B cell (primary cell): Measurements from ENCODE around the gene TTC27. TPM values are rescaled to one million over a fixed set of nuclear protein-coding genes. Genes with fewer than 3 reads are reported as not detected.

Source experiments
- ATAC-seq: fragments of 200-7000 bp; cut with Tn5 transposase; one replicate; pipeline ENCODE4 v1.10.0; 2021; ENCODE audit warnings: low read depth, mild to moderate bottlenecking, moderate number of reproducible peaks, moderate library complexity
- CTCF ChIA-PET: fragments of 350-600 bp; sonication (Branson Sonifier 250); formaldehyde crosslinking; loops from one replicate; lab custom pipeline; 2021; ENCODE audit warnings: antibody characterized with exemption, inconsistent platforms; lab: Charles Lee
- POLR2A ChIA-PET: fragments of 350-600 bp; sonication (Branson Sonifier 250); formaldehyde crosslinking; loops from one replicate; lab custom pipeline; 2021; ENCODE audit warnings: antibody characterized with exemption; lab: Charles Lee
- DNase-seq: peaks from one replicate; pipeline ENCODE4 v3.0.0; 2013
- H2AFZ ChIP-seq: 2 replicates; pipeline ENCODE4 v1.6.1; 2012; ENCODE audit warnings: mild to moderate bottlenecking, low read depth, low read length; ENCODE audit not compliant: insufficient read depth, poor library complexity, severe bottlenecking
- H3K27ac ChIP-seq, 2 donors: 1 replicate in 1 of 2; 2 replicates in 1 of 2; pipeline ENCODE4 v1.5.1; 2012 to 2013; ENCODE audit warnings: low read length in 2 of 2, mild to moderate bottlenecking in 2 of 2, moderate library complexity in 1 of 2
- H3K27me3 ChIP-seq, 4 experiments: fragments of 200-600 bp in 1 of 4; sonication (generic) in 1 of 4; replicated peaks in 1 of 4; 1 replicate in 2 of 4; 2 replicates in 2 of 4; pipeline versions ENCODE4 v1.6.1 to v1.7.0; 2013 to 2016; ENCODE audit warnings: low read length in 3 of 4, mild to moderate bottlenecking in 2 of 4, mixed read lengths in 1 of 4, moderate library complexity in 1 of 4; ENCODE audit not compliant: insufficient read depth in 4 of 4, control insufficient read depth in 3 of 4; ENCODE audit errors: control extremely low read depth in 1 of 4
- H3K36me3 ChIP-seq, 2 experiments: replicated peaks in 1 of 2; 1 replicate in 1 of 2; 2 replicates in 1 of 2; pipeline versions ENCODE4 v1.6.1 to v1.7.1; 2013; ENCODE audit warnings: low read length in 1 of 2; ENCODE audit not compliant: insufficient read depth in 2 of 2, control insufficient read depth in 1 of 2; ENCODE audit errors: control extremely low read depth in 1 of 2, extremely low read depth in 1 of 2
- H3K4me1 ChIP-seq, 2 donors: fragments of 200-600 bp in 1 of 2; sonication (generic) in 1 of 2; 1 replicate in 1 of 2; 2 replicates in 1 of 2; pipeline versions ENCODE4 v1.5.1 to v1.6.1; 2013 to 2017; ENCODE audit warnings: low read length in 2 of 2; ENCODE audit not compliant: control insufficient read depth in 2 of 2, insufficient read depth in 2 of 2
- H3K4me2 ChIP-seq: replicated peaks from 2 replicates; pipeline ENCODE3; 2012; ENCODE audit warnings: mild to moderate bottlenecking, low read depth, low read length; ENCODE audit not compliant: poor library complexity, severe bottlenecking
- H3K4me3 ChIP-seq, 5 experiments: fragments of 200-600 bp in 1 of 5; sonication (generic) in 1 of 5; 1 replicate in 3 of 5; 2 replicates in 2 of 5; pipeline versions ENCODE4 v1.5.1 to v1.7.0; 2011 to 2016; ENCODE audit warnings: low read length in 4 of 5, mild to moderate bottlenecking in 4 of 5, low read depth in 2 of 5, control low read depth in 1 of 5, moderate library complexity in 1 of 5; ENCODE audit not compliant: insufficient read depth in 1 of 5; ENCODE audit errors: control extremely low read depth in 1 of 5, extremely low read depth in 1 of 5
- H3K79me2 ChIP-seq: fragments of 200-600 bp; sonication (generic); one replicate; pipeline ENCODE4 v1.6.0; 2016; ENCODE audit warnings: low read length; ENCODE audit not compliant: control insufficient read depth, insufficient read depth
- H3K9ac ChIP-seq: fragments of 200-600 bp; sonication (generic); 2 replicates; pipeline ENCODE4 v1.6.1; 2017; ENCODE audit warnings: mild to moderate bottlenecking, low read length, moderate library complexity
- H3K9me3 ChIP-seq, 3 donors: one replicate each; pipeline versions ENCODE4 v1.6.1 to v1.7.1; 2013; ENCODE audit warnings: low read length in 2 of 3; ENCODE audit not compliant: control insufficient read depth in 2 of 3, insufficient read depth in 1 of 3; ENCODE audit errors: control extremely low read depth in 1 of 3
- H4K20me1 ChIP-seq: 2 replicates; pipeline ENCODE4 v1.6.0; 2012; ENCODE audit warnings: mild to moderate bottlenecking, low read length; ENCODE audit not compliant: insufficient read depth, control insufficient read depth, poor library complexity, severe bottlenecking
- H3K27ac Mint-ChIP-seq: one replicate; pipeline ENCODE4 v1.8.0; 2021; ENCODE audit warnings: mixed read lengths
- H3K27me3 Mint-ChIP-seq: one replicate; pipeline ENCODE4 v1.8.0; 2021; ENCODE audit warnings: mixed read lengths
- H3K4me1 Mint-ChIP-seq: one replicate; pipeline ENCODE4 v1.8.0; 2021; ENCODE audit warnings: mixed read lengths
- H3K4me3 Mint-ChIP-seq: one replicate; pipeline ENCODE4 v1.8.0; 2021; ENCODE audit warnings: mixed read lengths
- H3K9me3 Mint-ChIP-seq: one replicate; pipeline ENCODE4 v1.8.0; 2022; ENCODE audit warnings: mixed read lengths; ENCODE audit not compliant: insufficient read depth
- CTCF ChIP-seq: fragments of 200-600 bp; IDR thresholded peaks from one replicate; pipeline ENCODE4 v1.8.0; 2022; ENCODE audit warnings: antibody characterized with exemption, mild to moderate bottlenecking
- EZH2 ChIP-seq: IDR thresholded peaks from 2 replicates; pipeline ENCODE4 v1.6.1; 2012; ENCODE audit warnings: borderline replicate concordance, low read depth, mild to moderate bottlenecking, moderate library complexity, low read length; ENCODE audit not compliant: insufficient read depth, poor library complexity, severe bottlenecking
- WGBS: methylation state at CpG from one replicate; pipeline ENCODE4 v1.1.5; 2013; ENCODE audit warnings: missing lambda C conversion rate; ENCODE audit not compliant: insufficient coverage; 5-methylcytosine and 5-hydroxymethylcytosine counted together
- intact Hi-C: fragments of 100-400 bp; cut with micrococcal nuclease; formaldehyde crosslinking; loops from one replicate; pipeline ENCODE4 v1.10.0; 2022
- polyA plus RNA-seq: library from polyadenylated mRNA; depleted of rRNA; stranded (reverse); fragments of >200 nt; gene quantifications from 2 replicates; pipeline ENCODE4 v1.2.3, GENCODE V29; 2012
- total RNA-seq, 2 donors: library from RNA; stranded (reverse); fragments of 120-200 nt in 1 of 2; gene quantifications; 1 replicate in 1 of 2; 2 replicates in 1 of 2; pipeline versions ENCODE4 v1.2.3 to v1.2.4, GENCODE V29; 2013 to 2022

The TTC27 gene
- total and polyA plus RNA-seq, 2 donors (not counting 1 experiment from before 2014, with no cell fraction given), result 22.7 to 28.5 TPM

GRCh38 chr2:32663864-32664263 lies 36.0 kb downstream of the TTC27 start:
- intact Hi-C loops, result no loop called here
- Histone ChIP-seq H3K27me3 (no peaks in the 10 kb centered on the region), H3K4me1 (no peaks in the 10 kb centered on the region), H3K9me3 (peaks cover 0 to 1% (median 0%) of the 10 kb centered on the region in 3 donors), H3K4me2 (no peak overlapping the region), H2AFZ (no peak overlapping the region), H3K36me3 (peaks cover 1 to 13% of the 10 kb centered on the region in 2 experiments), H3K27ac (no peak overlapping the region), H3K9ac (no peak overlapping the region), H3K79me2 (no peaks in the 10 kb centered on the region), H4K20me1 (peaks cover 7% of the 10 kb centered on the region), H3K4me3 (no peak overlapping the region)
- ChIA-PET CTCF (no interaction called here), POLR2A (no interaction called here)
- H3K27me3 Mint-ChIP-seq, result no peaks in the 10 kb centered on the region
- ATAC-seq, result no peak
- peaks cover 3% of the 10 kb centered on the region for H3K9me3 Mint-ChIP-seq
- H3K4me3 Mint-ChIP-seq, result no peak overlapping the region
- TF ChIP-seq CTCF (no peak), EZH2 (no peak)
- DNase-seq, result no peak
- WGBS, result 100% methylated on average over 8 of the region's 8 CpGs
- no peak overlapping the region for H3K27ac Mint-ChIP-seq
- peaks cover 4% of the 10 kb centered on the region for H3K4me1 Mint-ChIP-seq

- intact Hi-C loops, result no loop called here
- Histone ChIP-seq H2AFZ (no peak overlapping the region), H3K4me1 (no peaks in the 10 kb centered on the region), H3K27ac (no peak overlapping the region), H3K9me3 (no peaks in the 10 kb centered on the region), H3K27me3 (no peaks in the 10 kb centered on the region), H3K79me2 (no peaks in the 10 kb centered on the region), H3K4me3 (no peak overlapping the region), H3K36me3 (peaks cover 2 to 8% of the 10 kb centered on the region in 2 experiments), H3K4me2 (no peak overlapping the region), H4K20me1 (peaks cover 7% of the 10 kb centered on the region), H3K9ac (no peak overlapping the region)
- Mint-ChIP-seq H3K9me3 (no peaks in the 10 kb centered on the region), H3K4me1 (no peaks in the 10 kb centered on the region), H3K4me3 (no peak overlapping the region), H3K27me3 (no peaks in the 10 kb centered on the region), H3K27ac (no peak overlapping the region)
- ChIA-PET CTCF (no interaction called here), POLR2A (no interaction called here)
- TF ChIP-seq EZH2 (no peak), CTCF (no peak)
- WGBS, result no CpG with 5 or more reads among the region's 1 CpG
- DNase-seq (no peak), ATAC-seq (no peak)
Measured at GRCh38 chr2:32666704-32667103, 38.9 kb downstream of the TTC27 start.
